ENCODE measurements around the gene PCNX2. TPM values are rescaled to one million over a fixed set of nuclear protein-coding genes. Genes with fewer than 3 reads are reported as not detected.
A peak's percentile ranks its signal among the peaks of the same experiment; 100 is the strongest.

PCNX2 gene
- total RNA-seq, 2 experiments from 2014 or later = 46.4 to 49.4 TPM

- no peak overlapping the region for H3K4me3 ChIP-seq (ENCODE audit: low read length)
- H3K9me3 ChIP-seq (ENCODE audit: control insufficient read depth in 1 of 2, insufficient read depth in 1 of 2, low read length in 2 of 2) = no peaks in the 10 kb centered on the region
- DNase-seq (no peak), ATAC-seq (ENCODE audit: poor library complexity) (no peak)
- POLR2A ChIA-PET = interaction anchor here (3.5 kb wide), 1 partner anchor 19 kb away, joined by 11 read pairs; no protein-coding TSS in a partner anchor
- peak overlapping the region; percentile 26 for H3K4me3 Mint-ChIP-seq
- CTCF ChIA-PET = no interaction called here
- no peaks in the 10 kb centered on the region for H3K36me3 ChIP-seq (ENCODE audit: insufficient read depth, low read length)
- H3K36me3 Mint-ChIP-seq (ENCODE audit: low read depth) = no peaks in the 10 kb centered on the region
- intact Hi-C loops (cut with DNase I, micrococcal nuclease) = loop anchor here in 1 of 2 experiments (10.0 kb wide), 2 partner anchors 341 to 381 kb away; partner anchors contain the start of gene MAP3K21
- H3K4me1 ChIP-seq (ENCODE audit: insufficient read depth, low read length) = peaks cover 14% of the 10 kb centered on the region
- H3K27ac Mint-ChIP-seq = peak overlapping the region; percentile 60
- peaks cover 25% of the 10 kb centered on the region for H3K4me1 Mint-ChIP-seq (ENCODE audit: low read depth)
- H3K27me3 Mint-ChIP-seq = no peaks in the 10 kb centered on the region
- no peaks in the 10 kb centered on the region for H3K9me3 Mint-ChIP-seq
- no peak overlapping the region for H3K27ac ChIP-seq (ENCODE audit: low read depth in 1 of 2, low read length in 2 of 2)
- H3K27me3 ChIP-seq (ENCODE audit: control insufficient read depth in 1 of 2, insufficient read depth in 2 of 2, low read length in 2 of 2) = no peaks in the 10 kb centered on the region
- no peak for TF ChIP-seq CTCF (IDR thresholded peaks at IDR 0.05)
Observed at GRCh38 chr1:232943679-232944252, 351.8 kb downstream of the PCNX2 start.

- H3K4me1 ChIP-seq (ENCODE audit: insufficient read depth, low read length) = peaks cover 14% of the 10 kb centered on the region
- no peaks in the 10 kb centered on the region for H3K27me3 ChIP-seq (ENCODE audit: control insufficient read depth in 1 of 2, insufficient read depth in 2 of 2, low read length in 2 of 2)
- Mint-ChIP-seq H3K36me3 (ENCODE audit: low read depth) (no peaks in the 10 kb centered on the region), H3K9me3 (no peaks in the 10 kb centered on the region), H3K4me3 (no peak overlapping the region), H3K27ac (no peak overlapping the region), H3K4me1 (ENCODE audit: low read depth) (peaks cover 25% of the 10 kb centered on the region), H3K27me3 (no peaks in the 10 kb centered on the region)
- TF ChIP-seq CTCF (IDR thresholded peaks at IDR 0.05) = no peak
- intact Hi-C loops (cut with DNase I, micrococcal nuclease) = loop anchor here in 1 of 2 experiments (10.0 kb wide), 2 partner anchors 342 to 382 kb away; partner anchors contain the start of gene MAP3K21
- H3K4me3 ChIP-seq (ENCODE audit: low read length) = no peak overlapping the region
- CTCF ChIA-PET = no interaction called here
- no peak for ATAC-seq (ENCODE audit: poor library complexity)
- H3K9me3 ChIP-seq (ENCODE audit: control insufficient read depth in 1 of 2, insufficient read depth in 1 of 2, low read length in 2 of 2) = no peaks in the 10 kb centered on the region
- POLR2A ChIA-PET = interaction anchor here (3.5 kb wide), 1 partner anchor 18 kb away, joined by 11 read pairs; no protein-coding TSS in a partner anchor
- no peaks in the 10 kb centered on the region for H3K36me3 ChIP-seq (ENCODE audit: insufficient read depth, low read length)
- no peak for DNase-seq
- H3K27ac ChIP-seq (ENCODE audit: low read depth in 1 of 2, low read length in 2 of 2) = no peak overlapping the region
Observed at GRCh38 chr1:232942413-232943294, 352.9 kb downstream of the PCNX2 start.

- no peaks in the 10 kb centered on the region for H3K27me3 ChIP-seq (ENCODE audit: control insufficient read depth in 1 of 2, insufficient read depth in 2 of 2, low read length in 2 of 2)
- H3K27ac Mint-ChIP-seq = no peak overlapping the region
- H3K4me3 ChIP-seq (ENCODE audit: low read length) = no peak overlapping the region
- H3K27ac ChIP-seq (ENCODE audit: low read depth in 1 of 2, low read length in 2 of 2) = no peak overlapping the region
- peaks cover 14% of the 10 kb centered on the region for H3K4me1 ChIP-seq (ENCODE audit: insufficient read depth, low read length)
- H3K27me3 Mint-ChIP-seq = no peaks in the 10 kb centered on the region
- no peaks in the 10 kb centered on the region for H3K36me3 Mint-ChIP-seq (ENCODE audit: low read depth)
- H3K9me3 Mint-ChIP-seq = no peaks in the 10 kb centered on the region
- intact Hi-C loops (cut with DNase I, micrococcal nuclease) = loop anchor here in 1 of 2 experiments (10.0 kb wide), 2 partner anchors 345 to 385 kb away; partner anchors contain the start of gene MAP3K21
- DNase-seq (no peak), ATAC-seq (ENCODE audit: poor library complexity) (no peak)
- H3K4me1 Mint-ChIP-seq (ENCODE audit: low read depth) = peaks cover 25% of the 10 kb centered on the region
- no peak for TF ChIP-seq CTCF (IDR thresholded peaks at IDR 0.05)
- CTCF ChIA-PET = no interaction called here
- no peaks in the 10 kb centered on the region for H3K36me3 ChIP-seq (ENCODE audit: insufficient read depth, low read length)
- POLR2A ChIA-PET = no interaction called here
- H3K9me3 ChIP-seq (ENCODE audit: control insufficient read depth in 1 of 2, insufficient read depth in 1 of 2, low read length in 2 of 2) = no peaks in the 10 kb centered on the region
- H3K4me3 Mint-ChIP-seq = no peak overlapping the region
Observed at GRCh38 chr1:232940262-232940661, 355.3 kb downstream of the PCNX2 start.
